GM12873 (cell line): ENCODE measurements around the gene OAT.

Experiments
- TF ChIP-seq, protein P1 (sequence below): IDR thresholded peaks from 2 replicates; pipeline ENCODE4 v1.5.1; 2012; ENCODE audit warnings: low read depth, mild to moderate bottlenecking, moderate library complexity, low read length, control low read depth; ENCODE audit not compliant: insufficient read depth; ENCODE audit errors: missing control alignments

The OAT gene

GRCh38 chr10:124423813-124424212 is 5.1 kb upstream of the OAT start:
- TF ChIP-seq, protein P1, sequence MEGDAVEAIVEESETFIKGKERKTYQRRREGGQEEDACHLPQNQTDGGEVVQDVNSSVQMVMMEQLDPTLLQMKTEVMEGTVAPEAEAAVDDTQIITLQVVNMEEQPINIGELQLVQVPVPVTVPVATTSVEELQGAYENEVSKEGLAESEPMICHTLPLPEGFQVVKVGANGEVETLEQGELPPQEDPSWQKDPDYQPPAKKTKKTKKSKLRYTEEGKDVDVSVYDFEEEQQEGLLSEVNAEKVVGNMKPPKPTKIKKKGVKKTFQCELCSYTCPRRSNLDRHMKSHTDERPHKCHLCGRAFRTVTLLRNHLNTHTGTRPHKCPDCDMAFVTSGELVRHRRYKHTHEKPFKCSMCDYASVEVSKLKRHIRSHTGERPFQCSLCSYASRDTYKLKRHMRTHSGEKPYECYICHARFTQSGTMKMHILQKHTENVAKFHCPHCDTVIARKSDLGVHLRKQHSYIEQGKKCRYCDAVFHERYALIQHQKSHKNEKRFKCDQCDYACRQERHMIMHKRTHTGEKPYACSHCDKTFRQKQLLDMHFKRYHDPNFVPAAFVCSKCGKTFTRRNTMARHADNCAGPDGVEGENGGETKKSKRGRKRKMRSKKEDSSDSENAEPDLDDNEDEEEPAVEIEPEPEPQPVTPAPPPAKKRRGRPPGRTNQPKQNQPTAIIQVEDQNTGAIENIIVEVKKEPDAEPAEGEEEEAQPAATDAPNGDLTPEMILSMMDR = no peak

- TF ChIP-seq, protein P1 = no peak
Measured at GRCh38 chr10:124422742-124423141, 4.0 kb upstream of the OAT start.

GRCh38 chr10:124420254-124420653 is 1.5 kb upstream of the OAT start:
- TF ChIP-seq, protein P1 = no peak

DNA sequence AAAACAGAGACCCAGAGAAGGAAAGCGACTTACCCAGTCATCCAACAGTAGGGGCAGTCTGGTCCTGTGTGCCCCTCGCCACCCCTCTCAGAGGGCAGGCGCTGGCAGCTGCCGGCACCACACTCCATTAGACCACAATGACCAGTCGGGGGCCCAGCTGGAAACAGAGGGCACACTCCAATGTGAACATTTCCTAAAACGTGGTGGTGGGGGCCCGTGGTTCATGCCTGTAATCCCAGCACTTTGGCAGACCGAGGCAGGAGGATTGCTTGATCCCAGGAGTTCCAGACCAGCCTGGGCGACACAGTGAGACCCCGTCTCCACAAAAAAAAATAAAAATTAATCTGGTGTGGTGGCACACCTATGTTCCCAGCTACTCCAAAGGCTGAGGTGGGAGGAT is 912 bp upstream of the OAT start:
- TF ChIP-seq, protein P1 = no peak

- TF ChIP-seq, protein P1 = peak; percentile 4
Measured at GRCh38 chr10:124417895-124418725, 613 bp downstream of the OAT start.

DNA sequence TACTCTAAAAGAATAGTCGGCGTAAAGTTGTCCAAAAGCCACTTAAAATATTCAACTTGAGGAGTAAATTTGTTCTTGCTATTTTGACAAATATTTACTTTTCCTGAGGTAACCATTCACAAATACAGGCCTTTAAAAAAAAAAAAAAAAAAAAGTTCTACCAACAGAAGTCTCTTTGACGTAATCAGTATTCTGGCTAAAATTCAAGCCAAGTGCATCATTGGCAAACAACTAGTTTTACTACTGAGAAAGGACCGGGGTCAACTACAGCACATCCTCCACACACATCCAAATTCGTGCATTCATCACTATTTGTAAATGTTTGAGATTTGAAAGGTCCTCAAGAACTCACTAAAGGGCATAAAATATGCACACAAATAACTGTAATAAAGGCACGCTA is 2.0 kb downstream of the OAT start:
- TF ChIP-seq, protein P1 = no peak

GRCh38 chr10:124415210-124415609 is 3.5 kb downstream of the OAT start:
- TF ChIP-seq, protein P1 = no peak
